Jurkat, Clone E6-1 (cell line): ENCODE data around the gene CMC1.
A peak's percentile ranks its signal among the peaks of the same experiment; 100 is the strongest.

ENCODE experiments used
- DNase-seq: peaks from one replicate; pipeline ENCODE4 v3.0.0-alpha.2; 2011; ENCODE audit warnings: low read depth, low spot score
- H3K4me3 ChIP-seq: 2 replicates; pipeline ENCODE4 v1.5.1; 2011; ENCODE audit warnings: mild to moderate bottlenecking, low read length, control low read depth, moderate library complexity

The CMC1 gene

GRCh38 chr3:28292622-28293021 lies 51.2 kb downstream of the CMC1 start:
- DNase-seq, result no peak
- no peak overlapping the region for H3K4me3 ChIP-seq

- H3K4me3 ChIP-seq, result no peak overlapping the region
- no peak for DNase-seq
Observed at GRCh38 chr3:28294667-28295413, 53.4 kb downstream of the CMC1 start.

- no peak for DNase-seq
- no peak overlapping the region for H3K4me3 ChIP-seq
Observed at GRCh38 chr3:28295898-28296490, 54.6 kb downstream of the CMC1 start.

- no peak overlapping the region for H3K4me3 ChIP-seq
- no peak for DNase-seq
Observed at GRCh38 chr3:28299705-28300104, 58.3 kb downstream of the CMC1 start.

- H3K4me3 ChIP-seq, result no peak overlapping the region
- DNase-seq, result no peak
Observed at GRCh38 chr3:28300345-28300962, 59.0 kb downstream of the CMC1 start.

GRCh38 chr3:28301688-28302087 lies 60.3 kb downstream of the CMC1 start:
- DNase-seq, result no peak
- H3K4me3 ChIP-seq, result no peak overlapping the region

GRCh38 chr3:28308196-28308595 lies 66.8 kb downstream of the CMC1 start:
- DNase-seq, result no peak
- no peak overlapping the region for H3K4me3 ChIP-seq

GRCh38 chr3:28315711-28316110 lies 74.3 kb downstream of the CMC1 start:
- no peak overlapping the region for H3K4me3 ChIP-seq
- no peak for DNase-seq

GRCh38 chr3:28316226-28316625 lies 74.8 kb downstream of the CMC1 start:
- no peak overlapping the region for H3K4me3 ChIP-seq
- DNase-seq, result no peak

GRCh38 chr3:28317438-28318022 lies 76.1 kb downstream of the CMC1 start:
- DNase-seq, result peak; percentile 48
- H3K4me3 ChIP-seq, result no peak overlapping the region

GRCh38 chr3:28320981-28321380 lies 79.6 kb downstream of the CMC1 start:
- DNase-seq, result no peak
- H3K4me3 ChIP-seq, result no peak overlapping the region

GRCh38 chr3:28322464-28322863 lies 81.0 kb downstream of the CMC1 start:
- no peak for DNase-seq

GRCh38 chr3:28326458-28326926 lies 85.1 kb downstream of the CMC1 start:
- DNase-seq, result peak; percentile 91
- H3K4me3 ChIP-seq, result no peak overlapping the region

More at GRCh38 chr3:28322464-28322863, 81.0 kb downstream of the CMC1 start:
- no peak overlapping the region for H3K4me3 ChIP-seq

- no peak overlapping the region for H3K4me3 ChIP-seq
- DNase-seq, result peak; percentile 39
Observed at GRCh38 chr3:28328188-28329151, 87.1 kb downstream of the CMC1 start.

- DNase-seq, result no peak
- no peak overlapping the region for H3K4me3 ChIP-seq
Observed at GRCh38 chr3:28334552-28334951, 93.1 kb downstream of the CMC1 start.

GRCh38 chr3:28335246-28335645 lies 93.8 kb downstream of the CMC1 start:
- no peak overlapping the region for H3K4me3 ChIP-seq
- peak; percentile 80 for DNase-seq

GRCh38 chr3:28337230-28337629 lies 95.8 kb downstream of the CMC1 start:
- H3K4me3 ChIP-seq, result no peak overlapping the region
- no peak for DNase-seq

GRCh38 chr3:28343144-28343543 lies 101.7 kb downstream of the CMC1 start:
- DNase-seq, result no peak
- no peak overlapping the region for H3K4me3 ChIP-seq

- no peak for DNase-seq
- H3K4me3 ChIP-seq, result no peak overlapping the region
Observed at GRCh38 chr3:28345690-28346089, 104.3 kb downstream of the CMC1 start.
